ENCODE measurements around the gene GMPR2.
A peak's percentile ranks its signal among the peaks of the same experiment; 100 is the strongest.

GMPR2 gene

DNA sequence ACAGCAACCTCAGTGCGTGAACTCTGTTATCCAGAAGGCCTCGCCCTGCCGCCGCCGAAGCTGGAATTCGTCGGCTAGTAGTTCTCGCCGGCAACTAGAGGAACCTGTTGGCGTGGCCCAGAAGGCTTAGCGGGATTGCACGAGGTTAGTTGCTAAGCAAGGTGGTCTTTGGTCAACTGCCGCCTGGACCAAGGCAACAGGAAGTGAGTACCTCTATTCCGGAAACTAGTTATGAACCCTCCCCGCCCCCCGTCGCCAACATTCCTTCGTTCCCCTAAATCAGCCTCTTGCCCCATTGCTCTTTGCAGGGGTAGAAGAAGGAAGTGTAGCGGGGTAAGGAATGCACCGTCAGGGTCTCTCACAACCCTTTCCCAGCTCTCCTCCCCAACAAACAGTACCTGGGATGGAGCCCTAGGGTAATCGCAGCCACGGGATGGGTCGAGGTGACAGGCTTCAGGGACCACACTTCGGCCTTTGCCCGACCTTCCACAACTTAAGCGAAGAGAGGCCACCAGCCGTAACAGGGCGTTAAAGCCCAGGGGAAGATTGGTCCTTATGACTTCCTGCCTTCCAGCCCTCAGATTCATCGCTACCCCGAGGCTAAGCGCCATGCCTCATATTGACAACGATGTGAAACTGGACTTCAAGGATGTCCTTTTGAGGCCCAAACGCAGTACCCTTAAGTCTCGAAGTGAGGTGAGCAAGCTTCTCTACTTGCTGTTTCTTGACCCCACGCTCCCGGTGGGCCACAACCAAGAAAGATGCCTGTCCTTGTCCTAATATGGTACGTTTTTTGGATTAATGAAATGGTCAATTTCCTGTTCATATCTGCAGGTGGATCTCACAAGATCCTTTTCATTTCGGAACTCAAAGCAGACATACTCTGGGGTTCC is at the start of gene GMPR2:
Gene GMPR2, plus strand, starts transcription at position 285 of the 893 bp plus-strand sequence. Its CDS starts 325 bp downstream, at position 610.
- Histone ChIP-seq H3K36me3 (ENCODE audit: insufficient read depth, low read length) (peaks cover 34% of the 10 kb centered on the region), H3K9me3 (ENCODE audit: low read length) (no peaks in the 10 kb centered on the region), H3K4me3 (ENCODE audit: low read length) (peak within 1 kb of the TSS; percentile 67), H3K4me1 (ENCODE audit: insufficient read depth, low read length) (peaks cover 22% of the 10 kb centered on the region), H2AFZ (ENCODE audit: low read depth, low read length) (peak within 1 kb of the TSS; percentile 23), H3K27me3 (ENCODE audit: insufficient read depth, low read length) (no peaks in the 10 kb centered on the region)

DNA sequence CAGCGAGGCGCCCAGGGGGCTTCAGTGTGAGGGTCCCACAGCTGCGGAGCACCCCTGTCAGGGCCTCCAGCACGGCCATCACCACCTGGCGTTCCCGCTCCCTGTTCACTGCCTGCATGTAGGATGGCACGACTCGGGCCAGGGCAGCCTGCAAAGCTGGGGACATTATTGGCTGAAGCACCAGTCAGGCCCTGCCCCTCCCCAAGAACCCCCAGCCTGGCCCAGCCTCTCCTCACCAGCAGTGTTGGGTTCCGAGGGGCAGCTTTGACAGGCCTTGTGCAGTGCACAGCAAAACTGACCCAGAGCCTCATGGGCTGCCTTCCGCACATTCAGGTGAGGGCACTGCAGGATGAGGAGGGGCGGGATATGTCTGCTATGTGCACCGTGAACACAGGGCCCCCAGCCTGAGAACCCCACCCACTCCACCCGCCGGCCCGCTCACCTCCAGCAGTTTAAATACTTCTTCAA is 49.7 kb upstream of the GMPR2 start:
- Histone ChIP-seq H3K9me3 (ENCODE audit: low read length) (no peaks in the 10 kb centered on the region), H3K27me3 (ENCODE audit: insufficient read depth, low read length) (no peaks in the 10 kb centered on the region), H3K4me3 (ENCODE audit: low read length) (no peak overlapping the region), H3K4me1 (ENCODE audit: insufficient read depth, low read length) (peaks cover 9% of the 10 kb centered on the region), H3K36me3 (ENCODE audit: insufficient read depth, low read length) (peaks cover 82% of the 10 kb centered on the region), H2AFZ (ENCODE audit: low read depth, low read length) (no peak overlapping the region)

DNA sequence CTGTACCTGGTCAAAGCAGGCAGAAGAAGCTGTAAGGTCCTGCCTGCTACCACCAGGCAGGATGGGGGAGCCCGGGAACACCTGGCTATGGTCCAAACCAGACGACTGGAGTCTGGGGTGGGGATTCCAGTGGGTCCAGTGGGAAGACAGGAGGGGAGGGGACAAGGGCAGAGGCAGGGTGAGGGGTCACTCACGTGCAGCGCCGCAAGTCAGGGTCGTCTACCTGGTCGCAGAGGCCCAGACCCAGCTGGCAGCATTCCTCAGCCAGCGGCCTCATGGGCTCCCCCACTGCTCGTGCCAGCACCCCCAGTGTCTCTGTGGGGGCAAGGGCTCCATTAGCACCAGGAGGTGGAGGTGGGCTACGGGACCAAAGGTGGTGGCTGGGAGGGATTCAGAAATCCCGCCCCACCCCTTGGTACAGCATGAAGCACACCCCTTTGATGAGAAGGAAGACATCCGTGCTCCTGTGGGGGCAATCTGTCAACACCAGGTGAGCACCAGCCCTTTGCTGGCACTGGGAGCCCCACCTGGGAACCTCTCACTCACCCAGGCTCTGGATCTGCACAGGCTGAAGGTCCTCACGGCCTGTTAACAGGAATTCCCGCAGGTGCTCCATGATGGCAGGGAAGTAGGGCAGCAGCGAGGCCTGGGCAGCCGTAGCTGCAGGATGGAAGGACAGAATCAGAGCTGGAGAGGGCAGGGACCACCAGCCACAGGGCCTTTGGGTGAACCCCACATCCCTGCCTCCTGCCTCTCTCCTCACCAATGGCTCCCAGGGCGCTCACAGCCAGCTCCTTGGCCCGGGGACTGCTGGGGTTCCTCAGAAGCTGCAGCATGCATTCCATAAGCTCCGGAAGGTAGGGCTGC is 48.4 kb upstream of the GMPR2 start:
- Histone ChIP-seq H2AFZ (ENCODE audit: low read depth, low read length) (no peak overlapping the region), H3K4me1 (ENCODE audit: insufficient read depth, low read length) (peaks cover 16% of the 10 kb centered on the region), H3K4me3 (ENCODE audit: low read length) (no peak overlapping the region), H3K9me3 (ENCODE audit: low read length) (no peaks in the 10 kb centered on the region), H3K36me3 (ENCODE audit: insufficient read depth, low read length) (peaks cover 73% of the 10 kb centered on the region), H3K27me3 (ENCODE audit: insufficient read depth, low read length) (no peaks in the 10 kb centered on the region)

DNA sequence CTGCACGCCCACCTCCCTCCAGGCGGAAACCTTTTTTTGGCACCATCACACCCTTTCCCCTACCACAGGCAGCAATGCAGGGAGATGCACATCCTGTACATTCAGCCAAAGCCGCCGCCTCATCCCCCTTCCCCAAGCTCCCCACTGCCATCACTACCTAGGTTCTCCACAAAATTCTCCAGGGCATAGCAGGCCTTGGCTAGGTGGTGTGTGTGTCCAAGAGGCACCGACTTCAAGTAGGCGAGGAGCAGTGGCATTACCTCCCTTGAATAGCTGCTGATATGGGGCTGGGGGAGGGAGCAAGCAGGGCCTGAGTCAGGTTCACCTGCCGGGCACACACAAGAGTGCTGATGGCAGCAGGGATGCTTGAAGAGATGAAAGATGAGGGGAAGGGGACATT is 47.7 kb upstream of the GMPR2 start:
- no peak overlapping the region for H2AFZ ChIP-seq (ENCODE audit: low read depth, low read length)
- peaks cover 68% of the 10 kb centered on the region for H3K36me3 ChIP-seq (ENCODE audit: insufficient read depth, low read length)
- peaks cover 20% of the 10 kb centered on the region for H3K4me1 ChIP-seq (ENCODE audit: insufficient read depth, low read length)
- no peaks in the 10 kb centered on the region for H3K9me3 ChIP-seq (ENCODE audit: low read length)
- H3K27me3 ChIP-seq (ENCODE audit: insufficient read depth, low read length) = no peaks in the 10 kb centered on the region
- H3K4me3 ChIP-seq (ENCODE audit: low read length) = no peak overlapping the region

DNA sequence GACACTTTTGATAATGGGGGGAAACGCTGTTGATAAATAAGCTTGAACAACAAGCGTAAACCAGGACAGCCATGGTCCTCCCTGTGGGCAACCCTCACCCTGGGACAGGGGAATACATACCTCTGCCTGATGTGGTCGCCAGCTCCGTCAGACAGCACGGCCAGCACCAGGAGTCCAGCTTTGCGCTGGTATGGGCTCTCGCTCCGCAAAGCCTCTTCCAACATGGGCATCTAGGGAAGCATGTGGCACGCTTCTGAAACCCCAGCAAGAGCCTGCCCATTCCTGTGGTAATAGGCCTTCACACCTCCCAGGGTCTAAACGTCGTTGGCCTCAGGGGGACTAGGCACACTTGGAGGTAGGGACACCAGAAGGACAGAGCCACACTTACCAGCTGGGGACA is 47.0 kb upstream of the GMPR2 start:
- Histone ChIP-seq H3K27me3 (ENCODE audit: insufficient read depth, low read length) (no peaks in the 10 kb centered on the region), H3K4me1 (ENCODE audit: insufficient read depth, low read length) (peaks cover 20% of the 10 kb centered on the region), H3K9me3 (ENCODE audit: low read length) (no peaks in the 10 kb centered on the region), H3K36me3 (ENCODE audit: insufficient read depth, low read length) (peaks cover 67% of the 10 kb centered on the region), H3K4me3 (ENCODE audit: low read length) (no peak overlapping the region), H2AFZ (ENCODE audit: low read depth, low read length) (no peak overlapping the region)

DNA sequence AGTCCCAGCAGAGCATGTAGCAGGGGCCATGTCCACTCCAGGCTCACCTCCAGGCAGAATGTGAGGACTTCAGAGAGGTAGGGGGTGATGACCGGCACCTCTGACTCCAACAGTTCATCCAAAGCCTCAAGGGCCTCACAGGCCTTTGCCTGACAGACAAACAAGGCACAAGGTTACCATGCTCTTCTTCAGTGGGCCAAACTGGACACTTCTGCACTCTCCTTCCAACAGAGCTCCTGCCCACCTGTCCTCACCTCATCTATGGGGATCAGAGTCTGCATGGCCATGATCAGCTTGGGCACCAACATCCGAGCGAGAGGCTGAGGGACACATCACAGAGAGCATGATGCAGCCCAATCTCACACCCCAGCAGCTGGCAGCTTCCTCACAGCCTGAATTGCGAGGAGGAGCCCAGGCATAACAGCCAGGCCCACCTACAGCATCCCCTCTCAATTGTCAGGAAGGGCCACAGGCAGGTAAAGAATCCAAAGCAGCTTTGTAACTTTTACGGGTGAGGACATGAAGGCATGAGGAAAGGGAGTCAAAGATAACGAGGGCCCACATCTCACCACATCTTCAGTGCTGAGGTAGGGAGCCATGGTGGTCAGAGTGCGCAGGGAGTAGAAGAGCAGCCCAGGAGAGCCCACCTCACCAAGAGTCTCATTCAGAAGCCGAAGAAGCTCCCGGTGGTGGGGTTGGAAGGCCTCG is 45.7 kb upstream of the GMPR2 start:
- Histone ChIP-seq H3K27me3 (ENCODE audit: insufficient read depth, low read length) (no peaks in the 10 kb centered on the region), H3K4me3 (ENCODE audit: low read length) (no peak overlapping the region), H2AFZ (ENCODE audit: low read depth, low read length) (no peak overlapping the region), H3K9me3 (ENCODE audit: low read length) (no peaks in the 10 kb centered on the region), H3K36me3 (ENCODE audit: insufficient read depth, low read length) (peaks cover 61% of the 10 kb centered on the region), H3K4me1 (ENCODE audit: insufficient read depth, low read length) (peaks cover 20% of the 10 kb centered on the region)

DNA sequence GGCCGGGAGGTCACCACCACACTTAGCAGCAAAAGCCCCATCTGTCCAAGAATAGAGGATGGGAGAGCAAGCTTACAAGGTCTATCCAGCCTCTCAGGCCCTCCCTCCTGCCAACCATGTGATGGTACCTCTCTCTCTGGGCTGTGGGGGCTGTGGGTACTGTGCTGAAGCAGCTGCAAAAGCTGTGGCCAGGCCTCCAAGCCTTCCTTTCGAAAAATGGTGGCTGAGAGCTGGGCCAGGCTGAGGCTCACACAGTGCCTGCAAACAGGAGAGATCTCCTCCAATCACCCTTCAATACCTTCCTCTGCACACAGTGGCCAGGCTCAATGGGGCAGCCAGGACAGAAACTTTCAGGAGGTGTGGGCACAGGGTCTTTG is 45.2 kb upstream of the GMPR2 start:
- Histone ChIP-seq H3K9me3 (ENCODE audit: low read length) (no peaks in the 10 kb centered on the region), H3K4me1 (ENCODE audit: insufficient read depth, low read length) (peaks cover 23% of the 10 kb centered on the region), H2AFZ (ENCODE audit: low read depth, low read length) (no peak overlapping the region), H3K36me3 (ENCODE audit: insufficient read depth, low read length) (peaks cover 61% of the 10 kb centered on the region), H3K4me3 (ENCODE audit: low read length) (peak overlapping the region; percentile 69), H3K27me3 (ENCODE audit: insufficient read depth, low read length) (no peaks in the 10 kb centered on the region)

DNA sequence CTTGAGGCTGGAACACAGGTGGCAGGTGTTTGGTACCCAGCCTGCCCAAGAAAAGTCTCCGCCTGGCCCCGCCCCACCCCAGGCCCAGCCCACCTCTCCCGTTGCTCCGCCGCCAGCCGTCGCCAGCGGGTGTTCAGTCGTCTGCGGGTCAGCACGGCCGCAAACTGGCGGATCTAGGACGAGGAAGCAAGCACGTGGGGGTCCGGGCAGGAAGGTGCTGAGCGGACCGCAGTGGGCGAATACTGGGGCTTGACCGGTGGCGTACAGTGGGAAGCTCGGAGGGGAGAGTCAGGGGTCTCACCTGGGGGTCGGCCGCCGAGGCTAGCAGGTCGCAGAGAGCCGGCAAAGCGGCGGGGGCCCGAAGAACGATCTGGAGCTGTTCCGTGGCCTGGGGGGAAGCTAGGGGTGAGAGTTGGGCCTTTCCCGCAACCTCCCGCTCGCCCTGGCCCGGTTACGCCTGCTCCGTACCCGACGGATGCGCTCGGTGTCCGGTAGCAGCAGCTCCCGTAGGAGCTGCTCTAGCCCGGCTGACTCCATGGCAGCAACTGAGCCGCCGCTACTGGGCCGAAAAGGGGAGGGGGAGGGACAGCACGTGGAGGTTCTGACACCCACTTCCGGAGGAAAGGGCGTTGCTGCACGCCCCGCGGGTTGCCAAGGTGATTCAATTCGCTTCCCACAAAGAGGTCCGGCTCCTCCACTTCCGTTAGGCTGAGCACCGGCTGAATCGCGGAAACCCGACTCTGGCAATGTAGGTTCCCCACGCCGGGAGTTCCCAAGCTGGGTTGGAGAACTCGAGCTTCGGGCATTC is 44.3 kb upstream of the GMPR2 start, which contains the start of gene IPO4:
Gene IPO4, minus strand, starts transcription at position 566 of the 808 bp plus-strand sequence. Its CDS starts 29 bp downstream, at position 537.
- peak within 1 kb of the TSS; percentile 69 for H3K4me3 ChIP-seq (ENCODE audit: low read length)
- H2AFZ ChIP-seq (ENCODE audit: low read depth, low read length) = no peak within 1 kb of the TSS
- no peaks in the 10 kb centered on the region for H3K9me3 ChIP-seq (ENCODE audit: low read length)
- H3K4me1 ChIP-seq (ENCODE audit: insufficient read depth, low read length) = peaks cover 23% of the 10 kb centered on the region
- peaks cover 58% of the 10 kb centered on the region for H3K36me3 ChIP-seq (ENCODE audit: insufficient read depth, low read length)
- no peaks in the 10 kb centered on the region for H3K27me3 ChIP-seq (ENCODE audit: insufficient read depth, low read length)

DNA sequence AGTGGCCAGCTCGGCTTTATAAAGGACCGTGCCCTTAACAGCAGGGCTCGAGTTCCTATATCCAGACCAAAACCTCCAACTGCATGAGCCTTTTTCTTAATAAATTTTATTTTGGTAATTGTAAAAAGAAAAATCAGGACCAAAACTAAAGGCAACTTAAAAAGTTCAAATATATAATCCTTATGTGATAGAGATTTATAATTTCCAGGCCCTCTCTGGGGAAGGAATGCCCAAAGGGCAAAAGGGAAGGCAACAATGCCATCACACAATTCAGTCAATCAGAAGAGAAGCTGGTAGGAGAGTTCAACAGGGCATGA is 43.7 kb upstream of the GMPR2 start:
- H3K9me3 ChIP-seq (ENCODE audit: low read length) = no peaks in the 10 kb centered on the region
- H3K27me3 ChIP-seq (ENCODE audit: insufficient read depth, low read length) = no peaks in the 10 kb centered on the region
- H3K4me3 ChIP-seq (ENCODE audit: low read length) = peak overlapping the region; percentile 69
- H3K4me1 ChIP-seq (ENCODE audit: insufficient read depth, low read length) = peaks cover 23% of the 10 kb centered on the region
- H3K36me3 ChIP-seq (ENCODE audit: insufficient read depth, low read length) = peaks cover 55% of the 10 kb centered on the region
- no peak overlapping the region for H2AFZ ChIP-seq (ENCODE audit: low read depth, low read length)

DNA sequence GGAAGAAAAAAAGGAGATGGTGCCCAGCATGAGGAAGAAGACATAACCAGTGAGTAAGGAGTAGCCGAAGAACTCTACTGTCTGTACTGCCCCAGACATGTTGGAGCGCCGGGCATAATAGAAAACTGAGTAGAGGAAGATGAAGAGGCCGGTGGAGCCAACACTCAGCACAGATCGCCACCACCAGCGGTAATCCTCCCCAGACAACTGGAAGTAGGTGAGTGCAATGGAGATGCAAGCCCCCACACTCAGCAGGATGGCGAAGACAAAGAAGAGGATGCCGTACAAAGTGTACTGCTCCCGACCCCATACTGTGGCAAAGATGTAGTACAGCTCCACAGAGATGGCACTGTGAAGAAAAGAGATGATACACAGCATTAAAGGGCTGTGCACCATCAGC is 43.3 kb upstream of the GMPR2 start:
- H3K27me3 ChIP-seq (ENCODE audit: insufficient read depth, low read length) = no peaks in the 10 kb centered on the region
- H3K4me1 ChIP-seq (ENCODE audit: insufficient read depth, low read length) = peaks cover 24% of the 10 kb centered on the region
- H3K36me3 ChIP-seq (ENCODE audit: insufficient read depth, low read length) = peaks cover 54% of the 10 kb centered on the region
- H3K4me3 ChIP-seq (ENCODE audit: low read length) = peak overlapping the region; percentile 69
- H2AFZ ChIP-seq (ENCODE audit: low read depth, low read length) = no peak overlapping the region
- H3K9me3 ChIP-seq (ENCODE audit: low read length) = no peaks in the 10 kb centered on the region

DNA sequence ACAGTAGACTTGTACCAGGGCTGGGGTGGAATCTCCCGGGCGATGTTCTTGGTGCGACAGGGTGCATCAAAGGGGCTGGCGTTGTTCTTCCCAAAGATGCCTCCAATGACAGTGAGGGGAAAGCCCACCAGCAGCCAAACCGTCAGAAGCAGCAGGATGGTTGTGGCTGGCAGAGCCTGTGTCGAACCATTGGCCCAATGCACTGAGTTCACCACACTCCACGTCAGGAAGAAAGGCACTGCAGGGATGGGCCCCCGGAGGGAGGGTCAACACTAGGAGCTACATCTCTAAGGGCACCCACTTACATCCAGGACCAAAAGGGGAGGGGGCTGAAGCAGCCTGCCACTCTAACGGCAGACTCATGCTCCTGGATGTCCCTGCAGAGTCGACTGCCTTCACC is 42.3 kb upstream of the GMPR2 start:
- Histone ChIP-seq H3K9me3 (ENCODE audit: low read length) (no peaks in the 10 kb centered on the region), H2AFZ (ENCODE audit: low read depth, low read length) (no peak overlapping the region), H3K36me3 (ENCODE audit: insufficient read depth, low read length) (peaks cover 44% of the 10 kb centered on the region), H3K27me3 (ENCODE audit: insufficient read depth, low read length) (no peaks in the 10 kb centered on the region), H3K4me1 (ENCODE audit: insufficient read depth, low read length) (peaks cover 30% of the 10 kb centered on the region), H3K4me3 (ENCODE audit: low read length) (no peak overlapping the region)

DNA sequence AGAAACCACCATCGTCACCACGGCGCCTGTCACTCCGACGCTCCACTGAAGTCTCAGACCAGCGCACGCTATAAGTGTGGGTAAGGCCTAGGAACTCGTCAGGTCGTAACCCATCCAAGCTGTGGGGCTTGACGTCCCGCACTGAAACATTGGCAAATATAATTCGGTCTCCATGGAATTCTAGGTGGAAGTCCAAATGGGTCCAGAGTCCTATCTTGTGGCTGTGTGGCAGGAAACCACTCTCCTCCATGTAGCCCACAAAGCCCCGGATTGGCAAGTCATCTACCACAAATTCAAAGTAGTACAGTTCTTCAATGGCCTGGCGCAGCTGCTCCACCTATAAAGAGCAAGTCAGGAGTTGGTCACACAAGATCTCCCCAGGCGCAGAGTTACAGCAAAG is 39.8 kb upstream of the GMPR2 start:
- no peaks in the 10 kb centered on the region for H3K9me3 ChIP-seq (ENCODE audit: low read length)
- H3K4me3 ChIP-seq (ENCODE audit: low read length) = no peak overlapping the region
- H3K36me3 ChIP-seq (ENCODE audit: insufficient read depth, low read length) = peaks cover 28% of the 10 kb centered on the region
- peaks cover 32% of the 10 kb centered on the region for H3K4me1 ChIP-seq (ENCODE audit: insufficient read depth, low read length)
- no peak overlapping the region for H2AFZ ChIP-seq (ENCODE audit: low read depth, low read length)
- H3K27me3 ChIP-seq (ENCODE audit: insufficient read depth, low read length) = no peaks in the 10 kb centered on the region
